ENCODE data around the gene FREM1. TPM values are rescaled to one million over a fixed set of nuclear protein-coding genes. Genes with fewer than 3 reads are reported as not detected.

Gene FREM1
- total and polyA plus RNA-seq, 10 of the 15 experiments (the other 5 are each of a cell fraction or from before 2014, with no cell fraction given) = 0.01 to 0.16 (median 0.08) TPM; not detected in 7

DNA sequence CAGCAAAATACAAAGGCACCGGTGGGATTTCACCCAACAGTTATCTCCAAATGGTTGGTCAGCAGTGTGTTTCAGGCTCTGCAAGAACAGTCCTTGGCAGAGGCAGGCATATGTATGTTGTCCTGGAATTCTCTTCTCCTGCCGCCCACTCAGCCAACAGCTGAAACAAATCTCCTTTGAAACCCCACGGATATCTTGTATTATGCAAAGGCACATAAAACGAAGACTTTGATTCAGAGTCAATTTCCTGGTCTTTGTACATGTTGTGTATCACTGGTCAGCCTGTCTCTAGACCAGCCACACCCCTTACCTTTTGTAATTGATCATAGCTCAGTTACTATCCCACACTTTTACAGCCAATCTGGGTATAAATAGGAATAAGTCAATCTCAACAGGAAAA lies 29.2 kb downstream of the FREM1 start:
- SMC1A ChIA-PET (ENCODE audit: uncharacterized antibody, unreplicated experiment) = no interaction called here
- no peak for FAIRE-seq
- Histone ChIP-seq H4K20me1 (ENCODE audit: control insufficient read depth, insufficient read depth) (no peaks in the 10 kb centered on the region), H3K4me1 (ENCODE audit: control insufficient read depth, insufficient read depth, low read length) (no peaks in the 10 kb centered on the region), H3K36me3 (ENCODE audit: control insufficient read depth in 2 of 2, insufficient read depth in 2 of 2, low read length in 1 of 2) (no peaks in the 10 kb centered on the region), H3K9ac (ENCODE audit: control insufficient read depth, insufficient read depth, low read length) (no peak overlapping the region), H3K9me3 (replicated peaks; ENCODE audit: control insufficient read depth, insufficient read depth, low read length) (no peaks in the 10 kb centered on the region), H3K79me2 (ENCODE audit: control insufficient read depth, insufficient read depth, low read length) (no peaks in the 10 kb centered on the region), H3K4me3 (no peak overlapping the region), H3K27ac (ENCODE audit: control insufficient read depth, insufficient read depth) (no peak overlapping the region), H3K27me3 (replicated peaks in 1 of 2; ENCODE audit: control insufficient read depth in 2 of 2, insufficient read depth in 2 of 2, low read length in 1 of 2) (no peaks in the 10 kb centered on the region), H3K4me2 (ENCODE audit: control insufficient read depth, insufficient read depth) (no peak overlapping the region), H2AFZ (ENCODE audit: control insufficient read depth, low read depth, low read length) (no peak overlapping the region)
- DNase-seq (ENCODE audit: low read depth, low spot score) = no peak
- TF ChIP-seq REST (IDR thresholded peaks at IDR 0.05; ENCODE audit: low read depth, low read length) = no peak
- no peak for TF ChIP-seq ATF2 (IDR thresholded peaks at IDR 0.05; ENCODE audit: low read length)
- no peak for TF ChIP-seq KAT2A (conservative IDR thresholded peaks at IDR 0.05; ENCODE audit: control insufficient read depth, low read depth, low read length)
- no peak for TF ChIP-seq SMAD1 (IDR thresholded peaks at IDR 0.05; ENCODE audit: low read depth, partially characterized antibody)
- TF ChIP-seq SPI1 (IDR thresholded peaks at IDR 0.05; ENCODE audit: borderline replicate concordance, insufficient read depth, low read depth, low read length) = no peak
- TF ChIP-seq FOXM1 (IDR thresholded peaks at IDR 0.05; ENCODE audit: low read depth, low read length) = no peak
- TF ChIP-seq CHD2 (IDR thresholded peaks at IDR 0.05; ENCODE audit: borderline replicate concordance, low read depth, low read length) = no peak
- no peak for TF ChIP-seq GABPA (IDR thresholded peaks at IDR 0.05; ENCODE audit: low read depth)
- no peak for TF ChIP-seq MTA3 (IDR thresholded peaks at IDR 0.05; ENCODE audit: borderline replicate concordance, low read length)
- TF ChIP-seq, protein P1, sequence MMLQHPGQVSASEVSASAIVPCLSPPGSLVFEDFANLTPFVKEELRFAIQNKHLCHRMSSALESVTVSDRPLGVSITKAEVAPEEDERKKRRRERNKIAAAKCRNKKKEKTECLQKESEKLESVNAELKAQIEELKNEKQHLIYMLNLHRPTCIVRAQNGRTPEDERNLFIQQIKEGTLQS (IDR thresholded peaks at IDR 0.05; ENCODE audit: borderline replicate concordance, extremely low read depth, low read depth, low read length) = no peak
- in situ Hi-C loops (cut with MboI) (no loop called here), intact Hi-C loops (cut with micrococcal nuclease; ENCODE audit: unreplicated experiment) (no loop called here)
- BruUV-seq (replicated peaks) = no TSS peak
- CTCF ChIA-PET = interaction anchor here (1.0 kb wide), 1 partner anchor 20 kb away, joined by 3 read pairs; no protein-coding TSS in a partner anchor
- 21% methylated on average over 4 of the region's 4 CpGs for WGBS (ENCODE audit: insufficient coverage, insufficient replicate concordance, low lambda C conversion rate, missing lambda C conversion rate)
- POLR2A ChIA-PET = no interaction called here
- ATAC-seq = no peak
- RAD21 ChIA-PET (ENCODE audit: unreplicated experiment) = interaction anchor here (0.6 kb wide), 1 partner anchor 26 kb away, joined by 3 read pairs; no protein-coding TSS in a partner anchor
